GM21381 (cell line): ENCODE data around the gene ORAI3.
"Not testable (repeated sequence)": the region's sequence is repeated elsewhere in the genome, so short reads cannot be mapped to it uniquely, and the experiment has no call there.

Source experiments
- ATAC-seq: cut with Tn5 transposase; IDR thresholded peaks from one replicate; pipeline ENCODE4 v1.9.1; 2021; ENCODE audit warnings: mild to moderate bottlenecking, moderate library complexity; ENCODE audit not compliant: unreplicated experiment

Gene ORAI3

DNA sequence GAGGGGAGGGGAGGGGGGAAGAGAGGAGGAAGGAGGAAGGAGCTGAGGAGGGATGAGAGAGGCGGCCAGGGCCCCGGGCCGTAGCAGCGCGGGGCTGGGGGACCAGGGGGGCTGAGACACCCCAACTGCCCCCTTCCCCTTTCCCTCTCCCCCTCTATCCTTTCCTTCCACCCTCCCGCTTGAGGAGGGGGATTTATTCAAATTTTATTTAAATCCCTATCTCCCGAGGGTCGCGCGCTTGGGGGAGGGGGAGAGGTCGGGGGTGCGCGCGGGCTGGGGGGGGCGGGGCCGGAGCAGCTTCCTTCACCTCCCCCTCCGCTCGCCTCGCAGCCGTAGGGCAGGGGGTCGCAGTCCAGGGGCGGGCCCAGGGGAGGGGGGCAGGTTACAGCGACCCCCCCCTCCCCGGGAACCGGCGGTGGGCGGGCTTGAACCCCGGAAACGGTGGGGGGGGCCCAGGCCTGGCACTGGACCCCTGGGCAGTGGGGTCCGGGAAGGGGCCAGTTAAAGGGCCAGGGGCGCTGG, 25.3 kb upstream of the ORAI3 start, which contains the start of gene FBXL19:
Gene FBXL19, plus strand, starts transcription at position 19 of the 522 bp plus-strand sequence. CDS start 2,183 bp downstream, outside the sequence.
- no peak for ATAC-seq

DNA sequence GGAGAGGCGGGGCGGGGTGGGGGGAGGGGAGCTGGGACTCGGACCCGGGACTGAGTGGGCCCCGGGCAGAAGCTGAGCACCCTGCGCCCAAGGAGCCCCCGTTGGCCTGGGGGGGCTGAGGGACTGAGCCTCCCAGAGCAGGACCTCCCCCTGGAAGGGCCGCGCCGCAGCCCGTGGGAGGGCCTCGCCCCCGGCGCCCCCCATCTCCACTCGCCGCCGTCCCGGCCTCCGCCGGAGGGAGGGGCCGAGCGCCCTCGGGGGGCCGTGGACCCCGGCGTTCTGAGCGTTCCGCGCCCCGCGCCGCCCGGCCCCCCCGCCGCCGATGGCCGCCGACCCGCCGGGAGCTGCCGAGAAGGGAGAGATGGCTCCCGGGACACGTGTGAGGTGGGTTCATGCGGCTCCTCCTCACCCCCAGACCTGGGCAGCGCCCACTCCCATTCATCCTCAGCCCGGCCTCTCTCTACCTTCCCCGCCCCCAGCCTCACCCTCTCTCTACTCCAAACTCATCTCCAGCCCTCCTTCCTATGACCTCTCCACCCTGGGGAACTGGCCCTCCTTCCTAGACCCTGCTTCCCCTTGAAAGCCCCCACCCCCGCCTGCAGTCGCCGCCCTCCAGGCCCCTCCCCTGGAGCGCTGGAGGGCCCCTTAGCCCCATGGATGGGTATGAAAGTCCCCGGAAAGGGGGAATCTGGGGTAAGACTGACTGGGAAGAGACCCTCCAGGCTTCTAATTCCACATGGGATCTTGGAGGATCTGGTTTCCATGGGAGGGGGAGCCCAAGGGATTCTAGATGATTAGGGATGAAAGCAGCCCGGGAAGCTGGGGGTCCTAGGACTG, 24.6 kb upstream of the ORAI3 start:
- ATAC-seq, result no peak

DNA sequence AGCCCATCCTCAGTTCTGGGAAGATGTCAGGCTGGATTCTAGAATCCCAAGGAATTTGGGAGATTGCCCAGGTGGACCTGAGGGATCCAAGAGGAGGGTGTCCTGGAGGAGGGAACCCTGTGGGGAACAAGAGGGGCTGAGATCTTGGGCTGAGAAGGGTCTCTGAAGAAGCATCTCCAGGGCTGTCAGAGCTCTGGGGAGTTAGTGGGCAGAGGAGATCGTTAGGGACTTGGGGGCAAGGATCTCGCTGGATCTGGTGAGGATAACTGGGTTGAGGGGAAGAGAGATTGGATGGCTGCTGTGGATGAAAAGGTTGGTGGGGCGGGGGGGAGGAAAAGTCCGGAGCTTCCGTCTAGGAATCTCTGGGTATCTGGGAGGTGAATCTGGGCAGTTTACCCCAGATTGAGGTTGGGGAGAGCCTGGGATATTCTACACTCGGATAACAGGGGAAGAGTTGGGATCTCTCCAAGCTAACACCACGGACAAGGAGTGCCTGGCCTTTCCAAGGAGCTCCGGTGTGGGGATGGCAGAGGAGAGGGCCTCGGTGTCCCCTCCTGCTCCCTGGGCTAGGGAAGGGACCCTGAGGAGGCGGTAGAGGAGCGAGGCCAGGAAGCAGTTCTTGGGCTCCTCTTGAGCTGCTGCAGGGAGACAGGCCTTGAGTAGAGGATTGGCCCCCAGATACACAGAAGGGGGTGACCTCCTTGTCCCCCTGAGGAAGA, 23.8 kb upstream of the ORAI3 start:
- no peak for ATAC-seq

DNA sequence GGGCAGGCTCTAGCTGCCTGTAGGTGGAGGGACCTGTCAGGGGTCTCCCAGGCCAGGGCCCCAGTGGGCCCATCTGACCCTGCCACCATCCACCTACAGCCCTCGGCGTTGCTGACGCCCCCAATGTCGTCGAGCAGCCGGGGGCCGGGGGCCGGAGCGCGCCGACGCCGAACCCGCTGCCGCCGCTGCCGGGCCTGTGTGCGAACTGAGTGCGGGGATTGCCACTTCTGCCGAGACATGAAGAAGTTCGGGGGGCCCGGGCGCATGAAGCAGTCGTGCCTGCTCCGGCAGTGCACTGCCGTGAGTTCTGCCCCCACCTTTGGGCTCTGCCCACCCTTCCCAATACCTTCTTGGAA, 23.3 kb upstream of the ORAI3 start:
- ATAC-seq, result no peak

DNA sequence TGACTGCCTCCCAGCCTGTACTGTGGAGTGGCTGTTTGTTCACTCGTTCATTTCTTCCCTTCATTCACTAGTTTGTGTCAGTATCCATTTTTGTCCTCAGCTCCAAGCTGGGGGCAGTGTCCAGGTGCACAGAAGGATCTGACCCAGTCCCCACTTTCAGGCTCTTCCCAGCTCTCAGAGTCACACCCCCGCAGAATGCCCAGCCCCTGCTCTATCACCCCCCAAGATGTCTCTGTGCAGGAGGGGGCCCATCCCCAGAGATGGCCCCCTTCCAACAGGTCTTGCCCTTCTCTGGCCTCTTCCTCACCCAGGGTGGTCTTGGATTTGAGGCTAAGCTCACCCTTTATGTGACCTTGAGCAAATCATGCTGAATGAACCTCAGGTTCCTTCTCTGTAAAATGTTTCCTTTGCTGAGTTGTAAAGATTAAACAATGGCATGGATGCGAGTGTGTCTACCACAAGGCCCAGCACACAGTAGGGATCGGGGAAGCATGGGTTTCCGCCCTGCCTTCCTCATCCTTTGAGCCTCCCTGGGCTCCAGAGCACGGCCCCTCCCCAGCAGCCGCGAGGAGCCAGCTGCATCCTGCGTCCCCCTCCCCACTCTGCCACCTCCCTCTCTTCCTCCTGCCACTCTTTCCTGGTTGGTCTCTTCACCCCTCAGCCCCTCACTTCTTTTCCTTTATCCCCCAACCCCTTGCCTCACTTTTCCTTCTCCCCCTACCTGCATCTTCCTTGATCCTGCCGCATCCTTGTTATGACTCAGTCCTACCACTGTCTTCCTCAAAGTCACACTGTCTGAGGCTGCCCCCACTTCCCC, 22.7 kb upstream of the ORAI3 start:
- ATAC-seq, result no peak

DNA sequence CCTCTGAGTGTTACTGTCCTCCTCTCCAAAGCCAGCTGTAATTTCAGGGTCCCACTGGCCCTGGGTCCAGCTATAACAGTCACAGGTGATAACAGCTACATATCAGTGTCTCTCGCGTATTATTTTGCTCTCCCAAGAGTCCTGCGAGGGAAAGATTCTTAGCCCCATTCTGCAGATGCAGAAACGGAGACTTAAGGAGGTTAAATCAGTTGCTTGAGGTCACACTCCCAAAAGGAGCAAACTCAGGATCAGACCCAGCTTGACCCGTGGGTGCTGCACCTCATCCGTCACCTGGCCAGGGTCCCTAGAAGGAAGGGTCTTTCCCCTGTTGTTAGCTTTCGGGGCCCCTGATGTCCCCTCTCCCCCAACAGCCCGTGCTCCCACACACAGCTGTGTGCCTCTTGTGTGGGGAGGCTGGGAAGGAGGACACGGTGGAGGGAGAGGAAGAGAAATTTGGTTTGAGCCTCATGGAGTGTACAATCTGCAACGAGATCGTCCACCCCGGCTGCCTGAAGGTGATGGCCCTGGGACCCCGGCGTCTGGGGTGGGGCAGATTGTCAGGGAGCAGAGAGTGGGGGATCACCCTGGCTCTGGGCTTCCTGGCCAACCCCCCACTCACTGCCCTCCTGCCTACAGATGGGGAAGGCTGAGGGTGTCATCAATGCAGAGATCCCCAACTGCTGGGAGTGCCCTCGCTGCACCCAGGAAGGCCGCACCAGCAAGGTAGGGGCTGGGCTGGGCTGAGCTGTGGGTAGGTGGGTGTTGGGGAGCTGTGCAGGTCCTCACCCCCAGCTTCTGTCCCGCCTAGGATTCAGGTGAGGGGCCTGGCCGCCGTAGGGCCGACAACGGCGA, 21.7 kb upstream of the ORAI3 start:
- ATAC-seq, result no peak

DNA sequence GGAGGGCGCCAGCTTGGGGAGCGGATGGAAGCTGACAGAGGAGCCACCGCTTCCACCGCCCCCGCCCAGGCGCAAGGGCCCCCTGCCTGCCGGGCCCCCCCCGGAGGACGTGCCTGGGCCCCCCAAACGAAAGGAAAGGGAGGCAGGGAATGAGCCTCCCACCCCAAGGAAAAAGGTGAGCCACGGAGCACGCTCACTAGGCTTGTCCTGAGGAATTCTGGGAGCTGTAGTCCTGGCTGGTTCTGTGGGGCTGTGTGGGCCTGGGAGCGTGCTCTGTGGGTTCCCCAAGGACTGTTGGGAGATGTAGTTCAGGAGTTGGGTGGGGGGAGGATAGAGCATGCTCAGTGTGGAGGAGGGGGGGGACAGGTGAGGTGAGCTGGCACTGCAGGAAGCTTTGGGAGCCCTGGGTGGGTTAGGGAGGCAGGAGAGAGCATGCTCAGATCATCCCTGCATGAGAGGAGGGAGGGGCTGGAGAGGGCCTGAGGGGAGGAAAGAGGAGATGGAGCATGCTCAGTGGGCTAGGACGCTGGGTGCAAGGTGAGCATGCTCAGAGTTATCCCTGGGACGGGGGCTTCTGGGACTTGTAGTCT, 21.0 kb upstream of the ORAI3 start:
- no peak for ATAC-seq

DNA sequence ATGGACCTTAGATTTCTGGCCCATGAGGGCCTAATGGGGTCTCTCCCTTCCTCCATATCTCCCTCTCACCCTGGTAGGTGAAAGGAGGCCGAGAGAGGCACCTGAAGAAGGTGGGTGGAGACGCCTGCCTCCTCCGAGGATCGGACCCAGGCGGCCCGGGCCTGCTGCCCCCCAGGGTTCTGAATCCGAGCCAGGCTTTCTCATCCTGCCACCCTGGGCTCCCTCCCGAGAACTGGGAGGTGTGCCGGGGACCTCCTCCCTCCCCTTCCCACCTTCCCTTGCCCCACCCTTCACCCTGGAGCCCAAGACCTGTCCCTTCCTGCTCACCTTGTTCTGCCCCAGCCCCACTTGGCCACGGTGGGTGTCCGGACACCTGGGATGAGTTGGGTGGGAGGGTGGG, 20.5 kb upstream of the ORAI3 start:
- no peak for ATAC-seq

DNA sequence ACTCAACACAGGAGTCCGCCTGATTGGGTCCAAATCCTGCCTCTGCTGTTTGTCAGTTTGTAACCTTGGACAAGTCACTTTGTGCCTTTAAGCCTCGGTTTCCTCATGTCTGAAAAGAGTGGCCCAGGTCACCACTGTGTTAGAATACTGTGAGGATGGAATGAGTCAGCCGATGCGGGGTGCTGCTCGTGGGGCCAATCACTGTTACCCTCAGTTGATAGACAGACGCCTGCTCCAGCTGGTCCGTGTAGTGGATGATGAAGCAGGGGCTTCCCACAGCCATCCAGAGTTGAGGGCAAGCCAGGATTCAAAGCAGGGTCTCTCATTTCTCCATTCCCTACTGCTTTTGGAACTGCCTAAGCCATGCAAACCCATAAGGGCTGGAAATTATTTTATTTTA, 19.7 kb upstream of the ORAI3 start:
- ATAC-seq, result no peak

DNA sequence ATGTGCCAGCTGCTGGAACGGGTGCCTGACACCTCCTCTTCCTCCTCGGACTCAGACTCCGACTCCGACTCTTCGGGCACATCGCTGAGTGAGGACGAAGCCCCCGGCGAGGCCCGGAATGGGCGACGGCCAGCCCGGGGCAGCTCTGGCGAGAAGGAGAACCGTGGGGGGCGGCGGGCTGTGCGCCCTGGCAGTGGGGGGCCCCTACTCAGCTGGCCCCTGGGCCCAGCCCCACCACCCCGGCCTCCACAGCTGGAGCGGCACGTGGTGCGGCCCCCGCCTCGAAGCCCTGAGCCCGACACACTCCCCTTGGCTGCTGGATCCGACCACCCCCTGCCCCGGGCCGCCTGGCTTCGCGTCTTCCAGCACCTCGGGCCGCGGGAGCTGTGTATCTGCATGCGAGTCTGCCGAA, 18.7 kb upstream of the ORAI3 start:
- ATAC-seq, result no peak

DNA sequence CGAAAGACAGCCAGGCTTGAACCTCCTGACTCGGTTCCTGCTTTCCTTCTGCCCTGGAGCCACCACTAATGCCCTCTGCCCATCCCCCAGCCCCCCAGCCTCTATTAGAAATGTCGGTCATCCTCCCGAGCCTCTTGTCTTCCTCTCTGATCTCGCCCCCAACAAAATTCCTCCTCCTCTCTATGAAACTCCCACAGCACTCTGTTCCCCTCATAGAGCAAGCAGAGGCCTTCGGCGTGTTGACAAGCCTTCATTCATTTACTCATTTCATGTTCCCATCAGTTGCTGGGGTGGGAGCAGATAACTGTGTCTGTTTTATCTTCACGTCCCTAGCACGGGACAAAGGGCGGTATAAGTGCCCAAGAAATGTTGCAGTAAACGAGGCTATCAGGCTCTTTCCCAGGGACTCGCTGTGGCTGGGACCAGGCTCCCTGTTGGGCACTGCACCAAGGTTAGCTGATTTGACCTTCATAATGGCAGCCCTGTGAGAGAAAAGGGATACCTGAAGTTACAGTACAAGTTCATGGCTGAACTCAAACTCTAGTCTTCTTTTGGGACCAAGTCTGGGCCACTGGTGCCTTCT, 17.7 kb upstream of the ORAI3 start:
- ATAC-seq, result no peak

DNA sequence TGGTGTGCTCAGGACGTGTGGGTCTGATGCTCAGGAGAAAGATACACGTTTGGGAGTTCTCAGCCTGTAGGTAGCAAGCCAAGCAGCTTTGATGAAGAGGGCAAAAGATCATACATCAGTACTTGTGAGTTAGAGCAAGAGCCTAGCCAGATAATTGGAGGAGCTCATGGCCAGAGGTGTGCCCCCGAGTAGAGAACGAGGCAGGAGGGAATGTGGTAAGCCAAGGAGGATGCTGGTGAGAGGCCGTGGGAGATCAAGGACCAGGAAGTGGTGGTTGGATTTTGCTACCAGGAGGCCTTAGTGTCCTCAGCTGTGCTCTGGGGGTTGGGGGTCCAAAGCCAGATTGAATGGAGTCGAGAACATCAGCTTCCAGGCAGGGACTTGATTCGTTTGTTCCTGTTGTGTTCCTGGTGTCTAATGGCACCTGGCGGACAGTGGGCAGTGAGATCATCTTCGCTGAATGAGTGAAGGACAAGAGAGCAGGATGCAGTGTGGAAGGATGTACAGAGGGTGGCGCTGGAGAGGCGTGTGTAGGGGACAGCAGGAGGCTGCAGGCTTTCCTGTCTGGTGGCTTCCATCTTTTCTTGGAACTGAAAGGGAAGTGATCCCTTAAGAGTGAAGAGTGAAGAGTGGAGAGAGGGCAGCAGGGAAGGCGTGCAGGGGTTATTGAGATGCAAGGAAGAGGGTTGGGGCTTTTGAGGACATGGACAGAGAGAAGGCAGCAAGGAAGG, 13.9 kb upstream of the ORAI3 start:
- ATAC-seq, result no peak

DNA sequence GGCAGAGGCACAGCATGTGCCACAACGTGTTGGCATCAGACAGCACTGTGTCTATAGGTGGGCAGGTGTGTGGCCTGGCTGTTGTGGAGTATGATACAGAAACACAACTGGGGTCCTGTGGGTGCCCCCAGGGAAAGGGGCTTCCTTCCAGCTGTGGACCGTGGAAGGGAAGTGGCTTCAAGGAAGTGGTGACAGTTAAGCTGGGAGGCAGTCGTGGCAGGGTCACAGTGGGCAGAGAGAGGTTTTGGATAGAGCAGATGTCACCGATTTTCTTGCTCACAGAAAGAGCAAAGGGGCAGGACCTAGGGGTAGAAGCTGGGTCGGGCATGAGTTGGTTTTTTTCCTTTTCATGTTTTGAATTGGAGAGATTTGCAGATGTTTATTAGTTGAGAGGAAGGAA, 11.2 kb upstream of the ORAI3 start:
- ATAC-seq, result no peak

DNA sequence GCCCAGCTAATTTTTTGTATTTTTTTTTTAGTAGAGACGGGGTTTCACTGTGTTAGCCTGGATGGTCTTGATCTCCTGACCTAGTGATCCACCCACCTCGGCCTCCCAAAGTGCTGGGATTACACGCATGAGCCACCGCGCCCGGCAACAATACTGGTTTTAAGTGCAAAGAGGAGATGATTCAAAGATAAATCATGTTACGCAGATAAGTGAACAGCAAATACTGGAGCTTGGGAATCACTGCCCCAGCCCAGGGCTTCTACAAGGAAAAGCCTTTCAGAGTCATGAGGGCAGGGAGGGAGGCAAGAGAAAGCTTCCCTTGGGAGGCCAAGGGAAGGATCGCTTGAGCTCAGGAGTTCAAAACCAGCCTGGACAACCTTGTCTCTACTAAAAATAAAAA, 9.3 kb upstream of the ORAI3 start:
- not testable (repeated sequence) for ATAC-seq

DNA sequence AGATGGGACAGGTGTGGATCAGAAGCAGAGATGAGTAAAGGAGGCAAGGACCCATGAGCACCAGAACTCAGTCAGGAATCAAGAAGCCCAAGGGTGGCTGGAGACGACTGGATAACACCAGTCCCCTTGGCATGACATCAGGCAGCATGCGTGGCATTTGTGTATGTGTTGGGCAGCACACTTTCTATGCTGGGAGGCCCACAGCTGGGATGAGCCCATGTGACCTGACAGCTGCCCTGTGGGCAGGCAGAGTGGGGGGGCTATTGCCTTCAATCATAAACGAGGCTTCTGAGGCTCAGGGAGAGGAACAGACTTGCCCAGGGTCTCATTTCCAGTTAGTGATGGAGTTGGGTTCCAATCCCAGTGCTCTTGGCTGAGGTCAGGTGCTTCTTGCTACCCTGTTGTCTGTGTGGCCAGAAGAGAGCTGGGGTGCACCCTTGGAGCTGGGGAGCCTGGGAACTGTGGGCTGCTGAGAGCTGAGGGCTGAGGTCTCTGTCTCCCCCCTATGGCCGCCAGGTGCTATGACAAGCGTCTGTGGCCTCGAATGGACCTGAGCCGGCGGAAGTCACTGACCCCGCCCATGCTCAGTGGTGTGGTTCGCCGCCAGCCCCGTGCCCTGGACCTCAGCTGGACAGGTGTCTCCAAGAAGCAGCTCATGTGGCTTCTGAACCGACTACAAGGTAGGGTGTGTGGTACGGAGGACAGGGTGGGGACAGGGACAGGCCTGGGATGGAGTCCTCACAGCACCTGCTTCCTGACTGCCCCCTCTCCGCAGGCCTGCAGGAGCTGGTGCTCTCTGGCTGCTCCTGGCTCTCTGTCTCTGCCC, 7.1 kb upstream of the ORAI3 start:
- peak; percentile 80 for ATAC-seq

DNA sequence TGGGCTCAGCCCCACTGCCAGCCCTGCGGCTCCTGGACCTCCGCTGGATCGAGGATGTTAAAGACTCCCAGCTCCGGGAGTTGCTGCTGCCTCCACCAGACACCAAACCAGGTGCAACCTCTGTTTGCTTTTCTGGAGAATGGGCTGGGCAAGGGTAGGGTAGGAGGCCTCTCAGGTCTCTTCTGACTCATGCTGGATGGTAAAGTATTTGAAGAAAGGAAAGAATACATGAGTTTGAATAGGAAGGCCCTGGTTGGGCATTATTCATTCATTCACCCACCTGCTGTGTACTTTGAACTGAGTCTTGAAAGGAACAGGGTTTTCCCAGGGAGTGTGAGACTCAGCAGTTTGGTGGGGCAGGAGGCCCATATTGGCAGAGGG, 6.5 kb upstream of the ORAI3 start:
- ATAC-seq, result no peak

DNA sequence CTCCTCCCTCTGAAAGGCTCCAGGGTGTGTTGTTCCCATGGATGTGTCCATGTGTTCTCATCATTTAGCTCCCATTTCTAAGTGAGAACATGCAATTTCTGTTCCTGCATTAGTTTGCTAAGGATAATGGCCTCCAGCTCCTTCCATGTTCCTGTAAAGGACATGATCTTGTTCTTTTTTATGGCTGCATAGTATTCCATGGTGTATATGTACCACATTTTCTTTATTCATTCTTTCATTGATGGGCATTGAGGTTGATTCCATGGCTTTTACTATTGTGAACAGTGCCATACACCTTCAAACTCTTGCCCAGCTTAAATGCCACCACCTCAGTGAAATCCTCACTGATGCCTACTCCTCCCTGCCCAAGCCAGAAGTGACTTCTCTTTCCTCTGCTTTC, 4.5 kb upstream of the ORAI3 start:
- no peak for ATAC-seq
